Activated CD4-positive, CD25-positive, alpha-beta regulatory T cell treated with anti-CD3 and anti-CD28 coated beads, Interleukin-2, amount 50 U/mL, for 16 hours (primary cell): ENCODE results near the gene FAM50B.

Experiments used
- DNase-seq: peaks from one replicate; pipeline ENCODE4 v3.0.0-alpha.2; 2020; ENCODE audit warnings: low read depth, low spot score

Gene FAM50B

GRCh38 chr6:3819161-3820110, 29.7 kb upstream of the FAM50B start:
- DNase-seq, result no peak

- DNase-seq, result no peak
Measured at GRCh38 chr6:3820563-3820962, 28.6 kb upstream of the FAM50B start.

- DNase-seq, result no peak
Measured at GRCh38 chr6:3822747-3823445, 26.3 kb upstream of the FAM50B start.

- no peak for DNase-seq
Measured at GRCh38 chr6:3823671-3824070, 25.5 kb upstream of the FAM50B start.

- DNase-seq, result no peak
Measured at GRCh38 chr6:3825331-3825831, 23.8 kb upstream of the FAM50B start.

- DNase-seq, result no peak
Measured at GRCh38 chr6:3825851-3826581, 23.2 kb upstream of the FAM50B start.

GRCh38 chr6:3829285-3829684, 19.9 kb upstream of the FAM50B start:
- no peak for DNase-seq

GRCh38 chr6:3830806-3831205, 18.4 kb upstream of the FAM50B start:
- DNase-seq, result no peak

GRCh38 chr6:3831761-3832530, 17.2 kb upstream of the FAM50B start:
- no peak for DNase-seq

- no peak for DNase-seq
Measured at GRCh38 chr6:3835055-3835731, 14.0 kb upstream of the FAM50B start.

GRCh38 chr6:3835785-3836184, 13.4 kb upstream of the FAM50B start:
- DNase-seq, result no peak

GRCh38 chr6:3836566-3836965, 12.6 kb upstream of the FAM50B start:
- no peak for DNase-seq

- DNase-seq, result no peak
Measured at GRCh38 chr6:3837781-3838180, 11.4 kb upstream of the FAM50B start.

- DNase-seq, result no peak
Measured at GRCh38 chr6:3838992-3839867, 9.9 kb upstream of the FAM50B start.

- no peak for DNase-seq
Measured at GRCh38 chr6:3841066-3841454, 8.1 kb upstream of the FAM50B start.

- DNase-seq, result no peak
Measured at GRCh38 chr6:3841711-3842565, 7.2 kb upstream of the FAM50B start.

GRCh38 chr6:3843379-3844096, 5.6 kb upstream of the FAM50B start:
- no peak for DNase-seq

- no peak for DNase-seq
Measured at GRCh38 chr6:3844097-3844463, 5.1 kb upstream of the FAM50B start.
